NCI-H82 (cell line): ENCODE results near the gene SELENOM.
"Not testable (repeated sequence)": the region's sequence is repeated elsewhere in the genome, so short reads cannot be mapped to it uniquely, and the experiment has no call there.

Experiments used
- DNase-seq: peaks from one replicate; lab custom pipeline; 2025; lab: John Stamatoyannopoulos, UW

Gene SELENOM

DNA sequence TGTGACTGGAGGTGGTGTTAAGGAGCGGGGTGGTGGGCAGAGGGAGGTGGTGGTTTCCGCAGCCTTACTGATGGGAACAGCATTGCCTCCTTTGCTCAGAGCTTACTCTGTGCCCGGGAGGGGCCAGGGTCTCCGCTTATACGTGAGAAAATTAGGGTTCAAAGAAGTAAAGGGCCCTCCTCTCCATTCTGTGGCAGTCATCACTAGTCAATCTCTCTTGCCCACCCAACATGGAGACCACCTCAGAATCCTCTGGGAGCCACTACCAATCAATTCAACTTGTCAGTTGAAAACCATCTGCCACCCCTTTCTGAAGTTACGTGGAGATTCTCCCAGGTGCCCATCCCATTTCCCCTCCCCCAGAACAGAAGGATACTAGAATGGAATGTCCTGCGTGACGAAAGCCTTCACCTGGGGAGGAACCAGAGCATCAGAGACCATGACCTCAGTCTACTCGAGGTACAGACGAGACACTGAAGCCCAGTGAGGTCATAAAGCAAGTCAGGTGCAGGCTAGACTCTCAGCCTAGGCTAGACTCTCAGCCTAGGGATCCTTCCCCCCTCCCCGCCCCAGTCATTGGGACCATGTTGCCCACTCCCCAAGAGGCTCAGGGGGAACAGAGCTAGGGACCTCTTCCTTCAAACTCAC is 2.0 kb downstream of the SELENOM start:
- no peak for DNase-seq

DNA sequence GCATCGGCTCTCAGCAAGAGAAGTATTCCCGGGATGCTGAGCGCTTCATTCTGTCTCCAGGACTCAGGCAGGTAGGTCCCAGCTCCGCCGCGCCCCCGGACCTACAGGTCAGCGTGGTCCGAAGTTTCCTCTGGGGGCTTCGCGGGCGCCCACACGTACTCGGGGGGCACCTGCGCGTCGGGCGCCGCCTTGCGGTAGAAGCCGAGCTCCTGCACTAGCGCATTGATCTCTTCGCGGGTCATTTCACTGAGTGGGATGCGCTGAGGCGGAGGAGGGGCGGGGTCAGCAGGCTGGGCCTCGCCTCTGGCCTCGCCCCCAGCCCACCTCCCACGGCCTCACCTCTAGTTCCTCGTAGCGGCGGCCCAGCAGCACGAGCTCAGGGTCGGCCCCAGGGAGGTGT is 2.5 kb downstream of the SELENOM start:
- no peak for DNase-seq

DNA sequence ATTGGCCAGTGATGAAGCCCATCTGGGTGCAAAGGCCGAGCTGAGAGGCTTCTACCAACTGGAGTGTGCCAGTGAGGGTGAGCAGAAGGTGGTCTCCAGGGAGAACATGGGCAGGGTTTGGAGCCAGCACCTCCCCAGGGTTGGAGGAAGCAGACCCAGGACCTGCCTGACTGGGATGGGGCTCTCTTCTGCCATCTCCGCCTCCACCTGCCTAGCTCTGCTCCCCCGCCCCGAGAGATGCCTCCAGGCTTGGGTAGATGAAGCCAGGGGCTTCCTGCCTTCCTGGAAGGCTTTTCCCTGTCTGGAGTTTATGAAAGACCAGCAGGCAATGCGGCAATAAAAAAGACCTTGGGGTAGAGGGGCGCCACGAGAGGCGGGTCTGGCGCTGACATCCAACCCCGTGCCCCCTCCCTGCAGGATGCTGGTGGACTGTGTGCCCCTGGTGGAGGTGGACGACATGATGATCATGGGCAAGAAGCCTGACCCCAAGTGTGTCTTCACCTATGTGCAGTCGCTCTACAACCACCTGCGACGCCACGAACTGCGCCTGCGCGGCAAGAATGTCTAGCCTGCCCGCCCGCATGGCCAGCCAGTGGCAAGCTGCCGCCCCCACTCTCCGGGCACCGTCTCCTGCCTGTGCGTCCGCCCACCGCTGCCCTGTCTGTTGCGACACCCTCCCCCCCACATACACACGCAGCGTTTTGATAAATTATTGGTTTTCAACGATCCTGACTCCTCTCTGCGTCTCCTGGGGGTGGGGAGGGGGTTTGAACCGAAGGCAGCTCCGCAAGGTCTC is 3.3 kb downstream of the SELENOM start:
- DNase-seq, result no peak

DNA sequence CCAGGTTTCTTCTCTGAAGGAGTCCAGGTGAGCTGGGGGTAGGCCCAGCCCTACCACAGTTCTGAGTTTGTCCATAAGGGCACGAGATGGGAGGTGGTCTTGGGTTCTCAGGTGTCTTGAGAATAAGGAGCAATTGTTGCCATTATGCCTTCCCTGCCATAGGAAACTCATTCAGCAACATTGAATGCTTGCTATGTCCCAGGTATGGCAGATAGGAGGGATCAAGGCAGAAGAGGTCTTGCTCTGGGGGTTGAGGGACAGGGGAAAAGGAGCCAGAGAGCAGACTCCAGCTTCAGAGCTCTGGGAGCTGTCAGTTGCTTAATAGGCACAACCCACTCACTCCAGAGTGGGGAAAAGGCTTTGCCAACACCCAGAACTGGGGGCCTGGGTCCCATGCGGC is 4.3 kb downstream of the SELENOM start:
- DNase-seq, result no peak

DNA sequence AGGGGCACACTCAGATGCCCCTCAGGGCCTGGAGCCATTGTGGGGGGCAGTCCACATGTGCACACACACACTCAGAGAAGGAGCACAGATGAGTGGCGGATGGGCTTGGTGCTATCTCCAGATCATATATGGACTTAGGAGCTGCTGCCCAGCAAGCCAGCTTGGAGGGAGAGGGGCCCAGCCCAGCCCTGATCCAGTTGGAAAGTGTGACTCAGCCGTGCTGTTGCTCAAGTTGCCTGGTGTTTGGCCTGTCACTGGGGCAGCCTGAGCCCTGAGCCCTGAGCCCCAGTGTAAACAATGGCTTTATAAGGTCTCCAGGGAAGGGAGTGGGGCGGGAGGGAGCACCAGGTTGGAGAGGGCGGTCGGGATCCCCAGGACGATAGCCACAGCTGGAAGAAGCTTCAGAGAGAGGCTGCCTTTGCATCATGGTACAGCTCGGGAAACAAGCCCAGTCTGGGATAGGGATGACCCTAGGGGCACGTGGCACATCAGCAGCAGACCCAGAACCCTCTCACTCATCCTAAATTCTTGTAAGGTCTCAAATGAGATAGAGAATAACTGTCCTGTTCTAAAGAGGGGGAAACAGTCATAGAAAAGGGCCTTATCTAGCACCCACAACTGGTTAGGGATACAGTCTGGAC is 4.8 kb downstream of the SELENOM start:
- DNase-seq, result peak; percentile 50

DNA sequence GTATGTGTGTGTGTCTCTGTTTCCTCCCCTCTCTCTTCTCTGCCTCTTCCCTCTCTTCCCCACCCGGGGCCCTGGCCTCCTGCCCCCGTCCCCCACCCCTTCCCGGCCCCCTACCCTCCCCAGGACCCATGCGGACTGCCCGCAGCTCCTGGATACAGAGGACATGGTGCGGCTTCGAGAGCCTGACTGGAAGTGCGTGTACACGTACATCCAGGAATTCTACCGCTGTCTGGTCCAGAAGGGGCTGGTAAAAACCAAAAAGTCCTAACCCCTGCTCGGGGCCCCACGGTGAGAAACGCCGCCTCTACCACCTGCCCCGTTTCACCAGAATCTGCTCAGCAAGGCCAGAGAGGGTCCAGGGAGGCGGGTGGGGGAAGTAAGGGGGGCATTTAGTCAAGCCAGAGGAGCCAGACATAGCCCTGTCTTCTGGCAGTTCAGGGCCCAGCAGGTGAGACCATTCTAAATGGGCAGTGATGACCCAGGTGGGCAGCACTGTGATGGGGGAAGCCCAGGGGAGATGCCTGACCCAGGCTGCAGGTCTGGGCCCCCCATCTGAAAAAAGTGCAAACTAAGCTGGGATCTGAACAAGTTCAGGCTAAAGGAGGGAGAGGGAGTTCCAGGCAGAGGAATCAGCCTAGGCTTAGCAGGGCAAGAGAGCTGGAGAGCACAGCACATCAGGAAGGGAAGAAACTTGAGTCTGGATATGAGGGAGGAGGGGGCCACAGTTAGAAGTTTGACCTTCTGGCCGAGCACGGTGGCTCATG is 6.4 kb downstream of the SELENOM start:
- DNase-seq, result no peak

DNA sequence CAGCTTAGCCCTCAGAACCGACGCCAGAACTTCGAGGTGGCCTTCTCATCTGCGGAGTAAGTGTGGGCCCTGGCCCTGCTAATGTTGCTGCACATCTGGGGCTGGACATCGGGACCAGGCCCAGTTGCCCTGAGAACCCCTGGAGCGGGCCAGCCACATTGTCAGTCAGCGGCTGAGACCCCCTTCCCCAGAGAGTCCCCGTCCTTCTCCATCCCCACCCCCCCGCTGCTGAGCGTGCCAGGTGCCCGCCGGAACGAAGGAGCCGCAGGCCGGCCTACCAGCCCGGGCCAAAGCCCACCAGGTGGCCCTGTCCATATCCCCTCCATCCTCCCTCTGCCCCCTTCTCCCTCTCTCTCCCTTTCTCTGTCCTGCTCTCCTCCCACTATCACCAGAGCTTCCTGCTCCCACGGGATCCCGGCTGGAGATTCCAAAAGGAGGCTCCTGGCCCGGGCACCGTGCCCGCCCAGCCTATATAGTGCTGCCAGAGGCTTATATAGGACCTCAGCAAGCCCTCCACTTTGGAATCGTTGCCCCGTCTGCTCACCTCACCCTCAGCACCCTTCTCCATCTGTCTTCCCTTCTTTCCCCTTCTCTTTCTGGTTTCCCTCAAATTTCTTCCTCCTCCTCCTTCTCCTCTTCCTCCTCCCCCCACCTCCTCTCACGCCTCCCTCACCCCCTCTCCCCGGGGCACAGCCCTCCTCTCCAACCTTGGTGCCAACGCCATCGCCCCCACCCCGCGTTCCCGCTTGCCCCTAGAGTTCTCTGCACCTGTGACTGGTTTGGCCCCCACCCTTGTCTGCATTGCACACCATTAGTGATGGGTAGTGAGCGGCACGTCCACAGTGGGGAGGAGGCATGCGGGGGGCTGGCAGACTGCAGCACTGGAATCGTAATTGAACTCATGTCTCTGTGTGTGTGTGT is 7.3 kb downstream of the SELENOM start:
- no peak for DNase-seq

DNA sequence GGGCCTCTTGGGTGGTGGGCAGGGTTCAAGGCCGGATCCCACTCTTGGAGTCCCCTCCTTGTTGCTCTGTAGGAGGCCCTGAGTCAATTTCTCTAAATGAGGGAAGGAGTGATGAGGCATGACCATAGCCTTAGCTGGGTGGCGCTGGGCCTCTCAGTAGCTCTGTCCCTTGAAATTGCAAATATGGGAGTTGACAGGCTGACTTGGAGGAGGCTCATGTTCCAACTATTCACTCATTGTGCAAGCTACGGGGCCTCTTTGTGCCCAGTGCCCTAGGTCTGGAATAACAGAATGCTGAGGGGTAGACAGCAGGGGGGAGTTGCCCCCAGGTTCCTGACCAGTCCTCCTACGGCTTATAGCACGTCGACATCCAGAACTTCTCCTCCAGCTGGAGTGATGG is 8.0 kb downstream of the SELENOM start:
- no peak for DNase-seq

DNA sequence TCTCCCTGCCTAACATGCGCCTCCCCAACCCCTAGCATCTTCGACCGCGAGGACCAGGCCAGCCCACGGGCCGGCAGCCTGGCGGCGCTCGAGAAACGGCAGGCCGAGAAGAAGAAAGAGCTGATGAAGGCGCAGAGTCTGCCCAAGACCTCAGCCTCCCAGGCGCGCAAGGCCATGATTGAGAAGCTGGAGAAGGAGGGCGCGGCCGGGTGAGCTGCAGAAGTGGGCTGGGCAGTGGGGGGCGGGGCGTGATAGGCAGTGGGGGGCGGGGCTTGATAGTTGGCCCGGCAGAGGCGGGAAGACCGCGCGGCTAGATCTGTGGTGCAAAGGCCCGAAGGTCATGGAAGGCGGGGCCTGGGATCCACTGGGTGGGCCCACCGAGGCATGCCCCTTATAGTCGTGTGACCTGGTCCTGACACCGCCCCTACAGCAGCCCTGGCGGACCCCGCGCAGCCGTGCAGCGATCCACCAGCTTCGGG is 8.7 kb downstream of the SELENOM start:
- no peak for DNase-seq

DNA sequence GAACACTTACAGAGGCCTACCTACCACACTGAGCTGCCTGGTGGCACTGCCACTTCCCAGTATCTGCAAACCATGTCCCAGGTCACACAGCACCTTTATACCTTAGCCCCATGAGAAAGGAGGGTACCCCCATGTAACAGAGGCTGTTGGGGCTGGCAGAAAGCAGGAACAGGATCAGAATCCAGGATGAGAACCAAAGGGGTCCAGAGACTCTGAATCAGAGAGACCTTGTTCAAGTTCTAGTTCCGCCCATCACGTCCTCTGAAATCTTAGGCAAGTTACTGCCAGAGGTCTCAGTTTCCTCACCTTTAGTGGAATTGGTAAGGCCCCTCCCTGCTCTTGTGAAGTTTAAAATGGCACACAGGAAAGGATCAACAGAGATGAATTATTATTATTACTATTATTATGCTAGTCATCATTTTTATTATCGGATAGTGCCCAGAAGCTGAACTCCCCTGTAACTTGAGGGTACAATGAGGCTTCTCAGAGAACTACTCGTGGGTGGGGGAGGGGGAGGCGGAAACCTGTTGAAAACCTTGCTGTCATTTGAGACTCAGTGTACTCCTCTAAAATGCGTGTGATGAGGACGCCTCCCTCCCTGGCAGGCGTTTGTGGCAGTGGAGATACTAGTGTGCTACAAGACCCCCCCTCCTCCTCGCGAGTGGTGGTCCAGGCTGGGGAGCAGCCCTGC is 9.3 kb downstream of the SELENOM start:
- no peak for DNase-seq

DNA sequence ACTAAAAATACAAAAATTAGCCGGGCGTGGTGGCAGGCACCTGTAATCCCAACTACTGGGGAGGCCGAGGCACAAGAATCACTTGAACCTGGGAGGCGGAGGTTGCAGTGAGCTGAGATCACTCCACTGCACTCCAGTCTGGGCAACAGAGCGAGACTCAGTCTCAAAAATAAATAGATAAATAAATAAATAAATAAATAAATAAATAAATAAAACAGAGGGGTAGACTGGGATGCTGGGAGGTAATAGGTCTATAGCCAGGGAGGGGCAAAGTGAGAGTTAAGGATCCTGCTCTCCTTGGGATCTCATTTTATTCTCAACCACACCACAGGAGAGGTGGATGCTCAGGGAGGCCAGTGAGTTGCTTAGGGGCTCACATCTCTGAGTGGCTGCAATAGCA is 9.8 kb downstream of the SELENOM start:
- DNase-seq, result not testable (repeated sequence)

DNA sequence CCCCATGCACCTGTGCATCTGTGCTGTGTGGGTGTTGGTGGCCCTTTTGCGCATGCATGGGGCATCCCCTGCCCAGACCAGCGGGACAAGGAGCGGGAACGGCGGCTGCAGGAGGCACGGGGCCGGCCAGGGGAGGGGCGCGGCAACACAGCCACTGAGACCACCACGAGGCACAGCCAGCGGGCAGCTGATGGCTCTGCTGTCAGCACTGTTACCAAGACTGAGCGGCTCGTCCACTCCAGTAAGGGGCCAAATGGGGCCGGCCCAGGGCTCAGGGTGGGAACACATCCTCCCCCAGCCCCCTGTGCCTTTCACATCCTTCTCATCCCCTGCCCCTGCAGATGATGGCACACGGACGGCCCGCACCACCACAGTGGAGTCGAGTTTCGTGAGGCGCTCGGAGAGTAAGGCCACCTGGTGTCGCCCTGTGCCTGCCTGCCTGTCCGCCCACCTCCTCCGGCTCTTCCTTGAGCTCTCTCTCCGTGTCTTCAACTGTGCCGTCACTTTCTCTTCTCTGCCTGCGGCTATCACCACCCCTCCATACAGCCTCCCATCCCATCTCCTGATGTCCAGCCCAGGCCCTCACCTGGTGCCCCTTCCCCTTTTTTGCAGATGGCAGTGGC is 10.6 kb downstream of the SELENOM start:
- no peak for DNase-seq

DNA sequence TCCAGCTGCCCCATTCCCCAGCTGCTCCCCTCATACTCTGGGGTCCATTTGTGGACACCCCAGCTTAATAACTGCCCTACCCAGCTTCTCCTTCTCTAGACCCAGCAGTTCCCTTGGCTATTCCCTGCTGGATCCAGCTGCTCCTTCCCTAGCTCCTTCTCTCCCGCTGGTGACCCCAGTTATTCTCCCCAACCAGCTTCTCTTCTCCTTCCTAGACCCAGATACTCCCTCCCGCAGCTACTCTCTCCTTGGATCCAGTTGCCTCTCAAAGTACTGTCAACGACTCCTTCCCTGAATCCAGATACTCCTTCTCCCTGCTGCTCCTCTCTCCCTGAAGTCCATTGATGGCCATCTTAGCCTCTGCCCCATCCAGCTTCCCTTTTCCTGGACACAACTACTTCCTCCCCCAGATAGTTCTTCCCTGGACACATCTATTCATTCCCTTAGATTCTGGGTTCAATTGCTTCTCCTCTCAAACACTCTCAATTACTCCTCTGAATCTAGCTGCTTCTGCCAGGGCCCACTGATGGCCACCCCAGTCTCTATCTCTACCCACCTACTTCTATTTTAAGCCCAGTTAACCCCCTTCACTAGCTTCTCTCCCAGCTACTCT is 11.6 kb downstream of the SELENOM start:
- no peak for DNase-seq

DNA sequence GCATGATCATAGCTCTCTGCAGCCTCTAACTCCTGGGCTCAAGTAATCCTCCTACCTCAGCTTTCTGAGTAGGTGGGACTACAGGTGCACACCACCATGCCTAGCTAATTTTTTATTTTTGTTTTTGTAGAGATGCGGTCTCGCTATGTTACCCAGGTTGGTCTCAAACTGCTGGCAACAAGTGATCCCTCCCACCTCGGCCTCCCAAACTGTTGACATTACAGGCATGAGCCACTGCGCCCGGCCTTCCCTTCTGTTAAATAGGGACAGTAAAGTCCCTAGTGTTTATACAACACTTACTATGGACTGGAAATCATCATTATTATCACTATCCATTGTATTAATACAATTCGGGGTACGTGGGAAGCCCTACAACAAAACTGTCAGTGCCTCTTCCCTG is 12.6 kb downstream of the SELENOM start:
- no peak for DNase-seq

DNA sequence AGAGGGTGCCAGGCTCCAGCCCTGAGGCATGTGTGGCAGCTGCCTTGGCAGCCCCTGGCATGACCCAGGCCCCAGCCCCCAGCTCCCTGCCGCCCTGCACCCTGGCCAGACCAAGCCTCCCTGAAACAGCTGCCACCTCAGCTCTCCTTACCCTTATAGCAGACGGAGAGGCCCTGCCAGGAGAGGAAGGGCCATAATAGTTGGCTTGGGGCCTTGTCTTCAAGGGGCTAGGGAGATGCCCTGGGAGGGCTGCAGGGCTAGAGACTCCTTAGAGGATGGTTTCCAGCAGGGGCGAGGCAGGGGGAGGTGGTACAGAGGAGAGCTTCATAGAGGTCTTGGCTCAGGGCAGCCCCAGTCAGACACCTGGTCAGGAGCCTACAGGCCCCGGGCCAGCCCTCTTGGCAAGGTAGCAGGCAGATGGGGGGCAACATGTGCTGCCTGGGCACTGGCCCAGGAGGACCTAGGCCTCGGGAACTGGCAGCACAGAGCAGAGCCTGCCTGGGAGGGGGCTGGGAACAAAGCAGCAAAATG is 13.3 kb downstream of the SELENOM start:
- no peak for DNase-seq

DNA sequence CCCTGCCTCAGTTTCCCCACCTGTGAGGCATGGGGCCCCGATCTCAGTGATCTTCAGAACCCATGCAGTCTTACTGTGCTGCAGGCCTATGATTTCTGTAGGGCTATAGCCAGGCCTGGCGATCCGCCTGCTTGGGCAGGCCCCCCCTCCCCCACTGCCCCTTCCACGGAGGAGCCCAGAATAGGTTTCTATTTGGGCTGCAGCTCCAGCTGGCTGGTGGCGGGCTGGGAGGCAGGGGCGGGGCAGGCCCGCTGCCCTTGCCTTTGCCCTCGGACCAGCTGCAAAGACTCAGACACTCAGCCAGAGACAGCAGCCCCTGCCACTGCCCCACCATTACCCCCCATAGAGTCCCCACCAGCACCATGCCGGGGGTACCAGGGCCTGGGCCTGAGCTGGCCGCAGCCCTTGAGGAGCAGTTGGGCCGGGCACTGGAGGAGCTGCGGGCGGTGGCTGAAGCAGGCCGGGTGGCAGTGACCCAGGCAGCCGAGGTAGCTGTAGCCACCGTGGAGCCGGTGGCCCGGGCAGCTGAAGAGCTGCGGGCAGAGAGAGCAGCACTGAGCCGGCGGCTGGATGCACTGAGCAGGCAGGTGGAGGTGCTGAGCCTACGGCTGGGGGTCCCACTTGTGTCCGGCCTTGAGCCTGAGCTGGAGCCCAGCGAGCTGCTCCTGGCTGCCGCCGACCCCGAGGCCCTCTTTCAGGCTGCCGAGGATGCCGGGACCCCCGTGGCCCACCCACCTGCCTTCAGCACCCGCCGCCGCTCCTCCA is 14.1 kb downstream of the SELENOM start:
- peak; percentile 22 for DNase-seq

DNA sequence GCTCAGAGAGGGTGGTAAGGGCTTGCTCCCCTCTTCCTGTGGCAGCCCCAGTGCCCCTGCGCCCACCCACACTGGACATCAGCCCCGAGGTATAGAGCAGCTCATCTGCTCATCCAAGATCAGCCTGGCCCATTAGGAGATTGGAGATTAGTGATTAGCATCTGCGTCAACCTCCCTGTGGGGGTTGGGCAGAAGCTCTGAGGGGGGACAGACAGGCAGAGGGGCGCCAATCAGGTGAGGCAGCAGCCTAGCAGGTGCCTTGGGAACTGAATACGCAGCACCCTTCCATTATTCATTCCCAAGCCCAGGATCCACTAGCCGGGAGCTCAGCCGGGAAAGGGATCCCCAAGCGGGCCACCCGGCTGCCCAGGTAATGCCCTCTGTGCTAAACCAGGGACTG is 15.2 kb downstream of the SELENOM start:
- peak; percentile 80 for DNase-seq

DNA sequence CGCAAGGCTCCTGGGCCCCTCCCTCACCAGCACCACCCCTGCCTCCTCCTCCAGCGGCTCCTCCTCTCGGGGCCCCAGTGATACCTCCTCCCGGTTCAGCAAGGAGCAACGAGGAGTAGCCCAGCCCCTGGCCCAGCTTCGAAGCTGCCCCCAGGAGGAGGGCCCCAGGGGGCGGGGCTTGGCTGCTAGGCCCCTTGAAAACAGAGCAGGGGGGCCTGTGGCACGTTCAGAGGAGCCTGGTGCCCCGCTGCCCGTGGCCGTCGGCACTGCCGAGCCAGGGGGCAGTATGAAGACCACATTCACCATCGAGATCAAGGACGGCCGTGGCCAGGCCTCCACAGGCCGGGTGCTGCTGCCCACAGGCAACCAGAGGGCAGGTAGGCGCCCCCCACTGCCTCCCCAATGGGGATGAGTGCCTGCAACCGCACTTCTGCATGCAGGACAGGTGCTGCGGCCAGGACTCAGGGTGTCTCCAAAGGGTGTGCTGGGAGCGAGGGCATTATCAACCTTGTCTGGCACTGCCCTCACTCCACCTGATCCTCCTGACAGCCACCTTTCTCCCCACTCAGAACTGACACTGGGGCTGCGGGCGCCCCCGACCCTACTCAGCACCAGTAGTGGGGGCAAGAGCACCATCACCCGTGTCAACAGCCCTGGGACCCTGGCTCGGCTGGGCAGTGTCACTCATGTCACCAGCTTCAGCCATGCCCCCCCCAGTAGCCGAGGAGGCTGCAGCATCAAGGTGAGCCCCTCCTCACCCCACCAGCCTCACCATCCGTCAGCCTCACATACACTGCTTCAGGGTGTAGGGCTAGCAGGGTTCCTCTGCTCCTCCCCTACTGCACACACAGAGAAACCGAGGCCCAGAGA is 16.0 kb downstream of the SELENOM start:
- DNase-seq, result no peak
